Measurements from ENCODE around the gene ITGB1. TPM values are rescaled to one million over a fixed set of nuclear protein-coding genes. Genes with fewer than 3 reads are reported as not detected.

The ITGB1 gene
- total RNA-seq, 1 experiment from 2014 or later, result 421 TPM

GRCh38 chr10:32985775-32986350, 27.8 kb upstream of the ITGB1 start:
- no peak overlapping the region for H2AFZ ChIP-seq
- no peak overlapping the region for H3K4me3 ChIP-seq
- POLR2A ChIA-PET (ENCODE audit: unreplicated experiment), result no interaction called here
- BruUV-seq (replicated peaks), result no TSS peak
- no peaks in the 10 kb centered on the region for H3K36me3 ChIP-seq (ENCODE audit: low read depth)
- peaks cover 59% of the 10 kb centered on the region for H3K4me1 ChIP-seq (replicated peaks; ENCODE audit: insufficient read depth)
- DNase-seq, result peak in 1 of 2 experiments; percentile 86
- no peaks in the 10 kb centered on the region for H3K27me3 ChIP-seq (ENCODE audit: insufficient read depth, low read depth)
- intact Hi-C loops (cut with micrococcal nuclease; ENCODE audit: unreplicated experiment), result loop anchor here (1.0 kb wide), 1 partner anchor 19 kb away; no protein-coding TSS in a partner anchor
- TF ChIP-seq, protein P1, sequence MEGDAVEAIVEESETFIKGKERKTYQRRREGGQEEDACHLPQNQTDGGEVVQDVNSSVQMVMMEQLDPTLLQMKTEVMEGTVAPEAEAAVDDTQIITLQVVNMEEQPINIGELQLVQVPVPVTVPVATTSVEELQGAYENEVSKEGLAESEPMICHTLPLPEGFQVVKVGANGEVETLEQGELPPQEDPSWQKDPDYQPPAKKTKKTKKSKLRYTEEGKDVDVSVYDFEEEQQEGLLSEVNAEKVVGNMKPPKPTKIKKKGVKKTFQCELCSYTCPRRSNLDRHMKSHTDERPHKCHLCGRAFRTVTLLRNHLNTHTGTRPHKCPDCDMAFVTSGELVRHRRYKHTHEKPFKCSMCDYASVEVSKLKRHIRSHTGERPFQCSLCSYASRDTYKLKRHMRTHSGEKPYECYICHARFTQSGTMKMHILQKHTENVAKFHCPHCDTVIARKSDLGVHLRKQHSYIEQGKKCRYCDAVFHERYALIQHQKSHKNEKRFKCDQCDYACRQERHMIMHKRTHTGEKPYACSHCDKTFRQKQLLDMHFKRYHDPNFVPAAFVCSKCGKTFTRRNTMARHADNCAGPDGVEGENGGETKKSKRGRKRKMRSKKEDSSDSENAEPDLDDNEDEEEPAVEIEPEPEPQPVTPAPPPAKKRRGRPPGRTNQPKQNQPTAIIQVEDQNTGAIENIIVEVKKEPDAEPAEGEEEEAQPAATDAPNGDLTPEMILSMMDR (conservative IDR thresholded peaks at IDR 0.05), result no peak
- no peak for TF ChIP-seq EZH2 (IDR thresholded peaks at IDR 0.05; ENCODE audit: low read depth)
- no peaks in the 10 kb centered on the region for H4K20me1 ChIP-seq (ENCODE audit: insufficient read depth)
- CTCF ChIA-PET, result interaction anchor here (0.6 kb wide), 1 partner anchor 148 kb away, joined by 5 read pairs; no protein-coding TSS in a partner anchor
- H3K79me2 ChIP-seq (ENCODE audit: low read depth), result peaks cover 9% of the 10 kb centered on the region
- H3K9me3 ChIP-seq (ENCODE audit: insufficient read depth, low read depth), result no peaks in the 10 kb centered on the region
- H3K27ac ChIP-seq, result peak overlapping the region; percentile 98
- H3F3A ChIP-seq (ENCODE audit: insufficient read depth, low read depth), result peaks cover 52% of the 10 kb centered on the region
- peak overlapping the region; percentile 90 for H3K4me2 ChIP-seq
- H3K9me2 ChIP-seq (ENCODE audit: insufficient read depth), result no peaks in the 10 kb centered on the region

DNA sequence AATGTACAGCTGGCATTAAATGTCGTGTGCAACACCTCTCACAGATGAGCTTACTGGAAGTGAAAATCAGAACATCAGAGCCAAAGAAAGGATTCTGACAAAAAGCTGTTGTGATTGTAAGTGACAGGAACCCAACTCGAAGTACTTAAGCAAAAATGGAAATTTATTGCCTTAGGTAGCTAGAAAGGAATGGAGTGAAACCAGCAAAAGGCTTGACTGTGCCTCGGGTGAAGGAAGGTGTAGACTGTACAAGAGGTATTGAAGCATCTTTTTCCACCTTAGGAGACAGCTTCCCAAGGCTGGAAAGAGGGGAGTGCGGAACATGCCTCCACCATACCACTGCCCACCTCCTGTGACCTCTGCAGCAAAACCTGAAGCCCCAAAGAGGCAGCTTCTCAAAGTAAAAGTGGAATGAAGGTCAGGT, 27.3 kb upstream of the ITGB1 start:
- H4K20me1 ChIP-seq (ENCODE audit: insufficient read depth), result no peaks in the 10 kb centered on the region
- no peaks in the 10 kb centered on the region for H3K9me2 ChIP-seq (ENCODE audit: insufficient read depth)
- POLR2A ChIA-PET (ENCODE audit: unreplicated experiment), result no interaction called here
- no peaks in the 10 kb centered on the region for H3K36me3 ChIP-seq (ENCODE audit: low read depth)
- H3F3A ChIP-seq (ENCODE audit: insufficient read depth, low read depth), result peaks cover 54% of the 10 kb centered on the region
- H3K79me2 ChIP-seq (ENCODE audit: low read depth), result peaks cover 9% of the 10 kb centered on the region
- no peaks in the 10 kb centered on the region for H3K9me3 ChIP-seq (ENCODE audit: insufficient read depth, low read depth)
- no peak for DNase-seq
- peak overlapping the region; percentile 90 for H3K4me2 ChIP-seq
- CTCF ChIA-PET, result interaction anchor here (0.6 kb wide), 1 partner anchor 148 kb away, joined by 5 read pairs; no protein-coding TSS in a partner anchor
- TF ChIP-seq, protein P1 (conservative IDR thresholded peaks at IDR 0.05), result no peak
- TF ChIP-seq EZH2 (IDR thresholded peaks at IDR 0.05; ENCODE audit: low read depth), result no peak
- BruUV-seq (replicated peaks), result no TSS peak
- no peak overlapping the region for H2AFZ ChIP-seq
- H3K27me3 ChIP-seq (ENCODE audit: insufficient read depth, low read depth), result no peaks in the 10 kb centered on the region
- intact Hi-C loops (cut with micrococcal nuclease; ENCODE audit: unreplicated experiment), result loop anchor here (1.0 kb wide), 1 partner anchor 20 kb away; no protein-coding TSS in a partner anchor
- H3K4me3 ChIP-seq, result no peak overlapping the region
- peak overlapping the region; percentile 98 for H3K27ac ChIP-seq
- peaks cover 59% of the 10 kb centered on the region for H3K4me1 ChIP-seq (replicated peaks; ENCODE audit: insufficient read depth)

DNA sequence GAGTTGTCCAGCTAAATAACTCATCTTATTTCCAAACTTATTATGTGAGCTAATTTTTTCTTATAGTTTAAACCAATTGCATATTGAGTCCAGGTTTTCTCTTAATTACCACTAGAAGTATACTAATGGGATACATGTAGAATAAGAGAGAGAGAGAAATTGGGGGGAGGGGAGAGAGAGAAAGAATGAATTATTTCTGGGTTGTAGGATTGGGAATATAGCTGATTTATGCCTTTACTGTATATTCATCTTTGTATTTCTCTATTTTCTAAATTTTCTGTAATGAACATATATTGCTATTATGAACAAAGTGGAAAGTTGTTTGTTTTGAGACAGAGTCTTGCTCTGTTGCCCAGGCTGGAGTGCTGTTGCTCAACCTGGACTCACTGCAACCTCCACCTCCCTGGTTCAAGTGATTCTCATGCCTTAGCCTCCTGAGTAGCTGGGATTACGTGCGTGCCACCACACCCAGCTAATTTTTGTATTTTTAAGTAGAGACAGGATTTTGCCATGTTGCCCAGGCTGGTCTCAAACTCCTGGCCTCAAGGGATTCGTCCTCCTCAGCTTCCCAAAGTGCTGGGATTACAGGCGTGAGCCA, 26.1 kb upstream of the ITGB1 start:
- no peaks in the 10 kb centered on the region for H3K36me3 ChIP-seq (ENCODE audit: low read depth)
- ChIA-PET CTCF (no interaction called here), POLR2A (ENCODE audit: unreplicated experiment) (interaction anchor here (0.5 to 0.6 kb wide), 2 partner anchors 21 to 182 kb away, joined by 3 to 8 read pairs; no protein-coding TSS in a partner anchor)
- DNase-seq, result no peak
- no peak overlapping the region for H3K4me3 ChIP-seq
- intact Hi-C loops (cut with micrococcal nuclease; ENCODE audit: unreplicated experiment), result no loop called here
- H3F3A ChIP-seq (ENCODE audit: insufficient read depth, low read depth), result peaks cover 65% of the 10 kb centered on the region
- H4K20me1 ChIP-seq (ENCODE audit: insufficient read depth), result no peaks in the 10 kb centered on the region
- no peaks in the 10 kb centered on the region for H3K9me2 ChIP-seq (ENCODE audit: insufficient read depth)
- H3K9me3 ChIP-seq (ENCODE audit: insufficient read depth, low read depth), result no peaks in the 10 kb centered on the region
- H3K27me3 ChIP-seq (ENCODE audit: insufficient read depth, low read depth), result no peaks in the 10 kb centered on the region
- H3K4me1 ChIP-seq (replicated peaks; ENCODE audit: insufficient read depth), result peaks cover 69% of the 10 kb centered on the region
- peak overlapping the region; percentile 98 for H3K27ac ChIP-seq
- peaks cover 9% of the 10 kb centered on the region for H3K79me2 ChIP-seq (ENCODE audit: low read depth)
- H2AFZ ChIP-seq, result no peak overlapping the region
- BruUV-seq (replicated peaks), result no TSS peak
- H3K4me2 ChIP-seq, result peak overlapping the region; percentile 90
- TF ChIP-seq EZH2 (IDR thresholded peaks at IDR 0.05; ENCODE audit: low read depth), result no peak
- TF ChIP-seq, protein P1 (conservative IDR thresholded peaks at IDR 0.05), result no peak
